H9 (cell line): ENCODE results near the gene OSGIN1. TPM values are rescaled to one million over a fixed set of nuclear protein-coding genes. Genes with fewer than 3 reads are reported as not detected.

ENCODE experiments used
- DNase-seq: peaks from one replicate; pipeline ENCODE4 v3.0.0-alpha.2; 2017
- H2AFZ ChIP-seq: one replicate; pipeline ENCODE4 v1.6.1; 2013; ENCODE audit warnings: mild to moderate bottlenecking, low read length, control low read depth, moderate library complexity
- H2AK5ac ChIP-seq: 2 replicates; pipeline ENCODE4 v1.6.1; 2013; ENCODE audit warnings: low read length, control low read depth, mixed read lengths; ENCODE audit not compliant: insufficient read length
- H2BK120ac ChIP-seq: one replicate; pipeline ENCODE4 v1.6.1; 2013; ENCODE audit warnings: low read depth, mild to moderate bottlenecking, low read length, control low read depth, inconsistent platforms; ENCODE audit not compliant: poor library complexity, severe bottlenecking
- H2BK12ac ChIP-seq: 2 replicates; pipeline ENCODE4 v1.6.1; 2013; ENCODE audit warnings: low read length, control low read depth, mixed read lengths, low read depth; ENCODE audit not compliant: insufficient read length
- H2BK15ac ChIP-seq: 2 replicates; pipeline ENCODE4 v1.6.1; 2013; ENCODE audit warnings: low read depth, low read length, control low read depth
- H2BK20ac ChIP-seq: one replicate; pipeline ENCODE4 v1.6.1; 2013; ENCODE audit warnings: low read depth, mild to moderate bottlenecking, low read length, control low read depth, inconsistent platforms; ENCODE audit not compliant: poor library complexity, severe bottlenecking
- H2BK5ac ChIP-seq: 2 replicates; pipeline ENCODE4 v1.6.1; 2013; ENCODE audit warnings: low read length, control low read depth, mixed read lengths; ENCODE audit not compliant: insufficient read length
- H3K14ac ChIP-seq: 2 replicates; pipeline ENCODE4 v1.6.1; 2013; ENCODE audit warnings: low read length, control low read depth; ENCODE audit not compliant: insufficient read depth
- H3K18ac ChIP-seq: 2 replicates; pipeline ENCODE4 v1.6.1; 2013; ENCODE audit warnings: low read depth, mild to moderate bottlenecking, mixed read lengths, low read length, control low read depth; ENCODE audit not compliant: insufficient read length
- H3K23ac ChIP-seq: 2 replicates; pipeline ENCODE4 v1.6.1; 2013; ENCODE audit warnings: low read length, control low read depth, mixed read lengths, low read depth; ENCODE audit not compliant: insufficient read length
- H3K23me2 ChIP-seq: 2 replicates; pipeline ENCODE4 v1.6.1; 2013; ENCODE audit warnings: low read depth, mild to moderate bottlenecking, mixed read lengths, low read length, control low read depth; ENCODE audit not compliant: insufficient read length, poor library complexity, severe bottlenecking
- H3K27ac ChIP-seq: 2 replicates; pipeline ENCODE4 v1.5.1; 2013; ENCODE audit warnings: low read length, control low read depth, mixed read lengths, low read depth; ENCODE audit not compliant: insufficient read length
- H3K27me3 ChIP-seq: 2 replicates; pipeline ENCODE4 v1.6.1; 2013; ENCODE audit warnings: low read length, control low read depth, inconsistent platforms; ENCODE audit not compliant: insufficient read depth
- H3K4ac ChIP-seq: 2 replicates; pipeline ENCODE4 v1.6.1; 2013; ENCODE audit warnings: low read depth, mild to moderate bottlenecking, control low read depth, inconsistent platforms, low read length, moderate library complexity
- H3K4me1 ChIP-seq: 2 replicates; pipeline ENCODE4 v1.6.1; 2013; ENCODE audit warnings: low read length, control low read depth, inconsistent platforms; ENCODE audit not compliant: insufficient read depth
- H3K4me2 ChIP-seq: 2 replicates; pipeline ENCODE4 v1.6.1; 2013; ENCODE audit warnings: low read length, control low read depth, mixed read lengths; ENCODE audit not compliant: insufficient read length, insufficient read depth
- H3K56ac ChIP-seq: 2 replicates; pipeline ENCODE4 v1.6.1; 2013; ENCODE audit warnings: low read depth, mild to moderate bottlenecking, mixed read lengths, low read length, control low read depth; ENCODE audit not compliant: insufficient read length
- H3K79me1 ChIP-seq: 2 replicates; pipeline ENCODE4 v1.6.1; 2013; ENCODE audit warnings: low read depth, mild to moderate bottlenecking, moderate library complexity, low read length, control low read depth, inconsistent platforms; ENCODE audit not compliant: insufficient read depth, poor library complexity, severe bottlenecking
- H3K79me2 ChIP-seq: 2 replicates; pipeline ENCODE4 v1.6.1; 2013; ENCODE audit warnings: low read length, control low read depth, inconsistent platforms; ENCODE audit not compliant: insufficient read depth
- H3K9ac ChIP-seq: 2 replicates; pipeline ENCODE4 v1.6.1; 2013; ENCODE audit warnings: low read length, control low read depth, mixed read lengths; ENCODE audit not compliant: insufficient read length; ENCODE audit errors: extremely low read depth
- H3K9me3 ChIP-seq: one replicate; pipeline ENCODE4 v1.6.1; 2013; ENCODE audit warnings: low read depth, low read length, inconsistent platforms; ENCODE audit not compliant: control insufficient read depth
- H3T11ph ChIP-seq: one replicate; pipeline ENCODE4 v1.6.1; 2013; ENCODE audit warnings: mild to moderate bottlenecking, low read length, control low read depth, inconsistent platforms
- H4K20me1 ChIP-seq: one replicate; pipeline ENCODE4 v1.6.1; 2013; ENCODE audit not compliant: control insufficient read depth, insufficient read length, insufficient read depth
- H4K5ac ChIP-seq: 2 replicates; pipeline ENCODE4 v1.6.1; 2013; ENCODE audit warnings: low read depth, mild to moderate bottlenecking, mixed read lengths, low read length, control low read depth; ENCODE audit not compliant: insufficient read length
- H4K8ac ChIP-seq: replicated peaks from 2 replicates; pipeline ENCODE4 v1.6.1; 2013; ENCODE audit warnings: low read length, control low read depth, mixed read lengths, low read depth; ENCODE audit not compliant: insufficient read length
- H4K91ac ChIP-seq: 2 replicates; pipeline ENCODE4 v1.6.1; 2013; ENCODE audit warnings: low read depth, mild to moderate bottlenecking, moderate library complexity, mixed read lengths, low read length, control low read depth; ENCODE audit not compliant: insufficient read length
- H3K27ac Mint-ChIP-seq, 3 experiments: 2 replicates in 2 of 3; 3 replicates in 1 of 3; pipeline ENCODE4 v1.8.0; 2020 to 2021; ENCODE audit warnings: mixed read lengths in 3 of 3, mild to moderate bottlenecking in 1 of 3, moderate library complexity in 1 of 3
- H3K27me3 Mint-ChIP-seq: 2 replicates; pipeline ENCODE4 v1.8.0; 2021; ENCODE audit warnings: low read depth, mild to moderate bottlenecking, moderate library complexity, mixed read lengths
- H3K36me3 Mint-ChIP-seq, 3 experiments: 2 replicates in 2 of 3; 3 replicates in 1 of 3; pipeline ENCODE4 v1.8.0; 2020 to 2021; ENCODE audit warnings: low read depth in 3 of 3, mixed read lengths in 3 of 3; ENCODE audit not compliant: insufficient read depth in 1 of 3
- H3K4me1 Mint-ChIP-seq, 2 experiments: 2 replicates each; pipeline ENCODE4 v1.8.0; 2020; ENCODE audit warnings: mixed read lengths in 2 of 2
- H3K4me3 Mint-ChIP-seq, 2 experiments: 2 replicates in 1 of 2; 3 replicates in 1 of 2; pipeline ENCODE4 v1.8.0; 2020 to 2021; ENCODE audit warnings: mild to moderate bottlenecking in 2 of 2, mixed read lengths in 2 of 2, moderate library complexity in 1 of 2
- H3K9me3 Mint-ChIP-seq, 2 experiments: 2 replicates in 1 of 2; 3 replicates in 1 of 2; pipeline ENCODE4 v1.8.0; 2020; ENCODE audit warnings: mild to moderate bottlenecking in 2 of 2, mixed read lengths in 2 of 2, moderate library complexity in 1 of 2
- CTCF ChIP-seq: fragments of 200-600 bp; sonication (generic); conservative IDR thresholded peaks from 3 replicates; pipeline ENCODE4 v1.8.0; 2021; ENCODE audit warnings: antibody characterized with exemption, mild to moderate bottlenecking
- WGBS: extraction: QIAGEN DNeasy Blood & Tissue Kit; methylation state at CpG from one replicate; pipeline ENCODE4 v1.1.7; 2013; ENCODE audit warnings: missing lambda C conversion rate, low lambda C conversion rate, mixed read lengths; ENCODE audit not compliant: insufficient read length; ENCODE audit errors: extremely low coverage; 5-methylcytosine and 5-hydroxymethylcytosine counted together
- total RNA-seq: library from RNA; stranded (reverse); gene quantifications from 2 replicates; pipeline ENCODE4 v1.2.1, GENCODE V29; 2021

OSGIN1 gene
- total RNA-seq, 1 experiment from 2014 or later: 0.63 TPM

- Histone ChIP-seq H3K4me2 (no peak overlapping the region), H4K20me1 (no peaks in the 10 kb centered on the region), H3K9me3 (peaks cover 11% of the 10 kb centered on the region), H3K56ac (no peak overlapping the region), H2BK20ac (no peak overlapping the region), H3K9ac (no peak overlapping the region), H2BK5ac (no peak overlapping the region), H2BK15ac (no peak overlapping the region), H4K8ac (no peak overlapping the region), H3T11ph (no peak overlapping the region), H3K23me2 (no peaks in the 10 kb centered on the region), H3K79me1 (no peaks in the 10 kb centered on the region), H3K27ac (no peak overlapping the region), H2BK120ac (no peak overlapping the region), H4K91ac (no peak overlapping the region), H3K18ac (no peak overlapping the region), H3K79me2 (no peaks in the 10 kb centered on the region), H4K5ac (no peak overlapping the region), H3K23ac (no peak overlapping the region), H3K4ac (no peak overlapping the region), H3K14ac (no peak overlapping the region), H2BK12ac (no peak overlapping the region), H3K27me3 (no peaks in the 10 kb centered on the region), H2AK5ac (no peak overlapping the region), H3K4me1 (no peaks in the 10 kb centered on the region), H2AFZ (no peak overlapping the region)
- DNase-seq: no peak
- Mint-ChIP-seq H3K36me3 (peaks cover 21 to 40% (median 25%) of the 10 kb centered on the region in 3 experiments), H3K27ac (peak overlapping the region in 2 of 3 experiments; percentile 81 to 86; a peak in 5 of 7 replicates), H3K9me3 (peaks cover 20 to 21% of the 10 kb centered on the region in 2 experiments), H3K27me3 (peaks cover 21% of the 10 kb centered on the region), H3K4me3 (peak overlapping the region in 1 of 2 experiments; percentile 38; a peak in 2 of 5 replicates), H3K4me1 (peaks cover 30 to 49% of the 10 kb centered on the region in 2 experiments)
- no peak for TF ChIP-seq CTCF
- WGBS: no CpG with 5 or more reads among the region's 7 CpGs
Measured at GRCh38 chr16:83979441-83979840, 26.4 kb downstream of the OSGIN1 start.
